ENCODE results near the gene SELENOF. TPM values are rescaled to one million over a fixed set of nuclear protein-coding genes. Genes with fewer than 3 reads are reported as not detected.

Gene SELENOF
- total RNA-seq, 1 donor from 2014 or later = 187 TPM

Other genes with a start within 250 kb of the SELENOF start
- 54.1 and 77.5 TPM in 2 replicates for gene SH3GLB1, start 209.6 kb downstream of the SELENOF start, total RNA-seq
- 17.7 and 24.3 TPM in 2 replicates for gene HS2ST1, start 509 bp upstream of the SELENOF start, total RNA-seq